GM12878 (cell line): ENCODE results near the gene SLC29A2. TPM values are rescaled to one million over a fixed set of nuclear protein-coding genes. Genes with fewer than 3 reads are reported as not detected.
A peak's percentile ranks its signal among the peaks of the same experiment; 100 is the strongest.

Experiments
- ATAC-seq: fragments of 200-7000 bp; cut with Tn5 transposase; 3 replicates; pipeline ENCODE4 v1.9.1; 2020; ENCODE audit warnings: mild to moderate bottlenecking, moderate library complexity
- BruUV-seq: library from RNA; stranded (reverse); fragments of 400-500 nt; replicated peaks from 2 replicates; lab custom pipeline; 2021; lab: Mats Ljungman, UMichigan
- CTCF ChIA-PET: fragments of 300-600 bp; sonication (Branson Sonifier 250); formaldehyde crosslinking; extraction: SDS; loops from one replicate; lab custom pipeline; 2021; ENCODE audit warnings: inconsistent platforms; lab: Yijun Ruan, JAX
- POLR2A ChIA-PET: fragments of 350-600 bp; formaldehyde crosslinking; extraction: SDS; loops from one replicate; lab custom pipeline; 2021; ENCODE audit warnings: inconsistent platforms; lab: Charles Lee
- RAD21 ChIA-PET: fragments of 300-600 bp; sonication (Branson Sonifier 250); formaldehyde crosslinking; loops from one replicate; lab custom pipeline; 2023; ENCODE audit warnings: antibody characterized with exemption; ENCODE audit not compliant: unreplicated experiment; lab: Charles Lee
- SMC1A ChIA-PET: fragments of 300-600 bp; sonication (Branson Sonifier 250); formaldehyde crosslinking; loops from one replicate; lab custom pipeline; 2023; ENCODE audit not compliant: unreplicated experiment, uncharacterized antibody; lab: Charles Lee
- DNase-seq: peaks from one replicate; pipeline ENCODE4 v3.0.0-alpha.2; 2011; ENCODE audit warnings: low read depth, low spot score
- FAIRE-seq: peaks from 3 replicates; lab custom pipeline; 2011; peaks lifted over from hg19 to GRCh38; lab: Jason Lieb, UNC
- H2AFZ ChIP-seq: 2 replicates; pipeline ENCODE4 v1.6.0; 2011; ENCODE audit warnings: low read depth, low read length, control low read depth; ENCODE audit not compliant: control insufficient read depth
- H3K27ac ChIP-seq: 2 replicates; pipeline ENCODE4 v1.5.1; 2011; ENCODE audit warnings: control low read depth; ENCODE audit not compliant: control insufficient read depth, insufficient read depth
- H3K27me3 ChIP-seq, 2 experiments: replicated peaks in 1 of 2; 2 replicates each; pipeline versions ENCODE4 v1.6.0 to v1.6.1; 2011; ENCODE audit warnings: low read length in 1 of 2; ENCODE audit not compliant: control insufficient read depth in 2 of 2, insufficient read depth in 2 of 2
- H3K36me3 ChIP-seq, 2 experiments: 2 replicates each; pipeline ENCODE4 v1.5.1; 2011; ENCODE audit warnings: low read length in 1 of 2; ENCODE audit not compliant: control insufficient read depth in 2 of 2, insufficient read depth in 2 of 2
- H3K4me1 ChIP-seq: 2 replicates; pipeline ENCODE4 v1.6.1; 2011; ENCODE audit warnings: mild to moderate bottlenecking, low read length, moderate library complexity, mixed read lengths; ENCODE audit not compliant: control insufficient read depth, insufficient read depth
- H3K4me2 ChIP-seq: 2 replicates; pipeline ENCODE4 v1.6.0; 2011; ENCODE audit warnings: control low read depth; ENCODE audit not compliant: control insufficient read depth, insufficient read depth
- H3K4me3 ChIP-seq: fragments of 200-600 bp; sonication (generic); 2 replicates; pipeline ENCODE4 v1.5.1; 2016
- H3K79me2 ChIP-seq: 2 replicates; pipeline ENCODE4 v1.6.0; 2011; ENCODE audit warnings: low read length; ENCODE audit not compliant: control insufficient read depth, insufficient read depth
- H3K9ac ChIP-seq: 2 replicates; pipeline ENCODE4 v1.8.0; 2011; ENCODE audit warnings: low read length, control low read depth, mixed read lengths; ENCODE audit not compliant: control insufficient read depth, insufficient read depth
- H3K9me3 ChIP-seq: replicated peaks from 3 replicates; pipeline ENCODE4 v1.5.1; 2011; ENCODE audit warnings: mild to moderate bottlenecking, low read length; ENCODE audit not compliant: control insufficient read depth, insufficient read depth
- H4K20me1 ChIP-seq: 2 replicates; pipeline ENCODE4 v1.6.0; 2011; ENCODE audit not compliant: control insufficient read depth, insufficient read depth
- ATF7 ChIP-seq: fragments of 450-650 bp; IDR thresholded peaks from 2 replicates; pipeline ENCODE4 v1.6.1; 2016; ENCODE audit warnings: low read depth, mild to moderate bottlenecking
- CHD2 ChIP-seq: IDR thresholded peaks from 2 replicates; pipeline ENCODE4 v1.6.1; 2011; ENCODE audit warnings: low read depth, low read length, improper control_type of control experiment, borderline replicate concordance
- CTCF ChIP-seq, 3 experiments: IDR thresholded peaks in 2 of 3; conservative IDR thresholded peaks in 1 of 3; 2 replicates each; pipeline ENCODE4 v1.5.1; 2011; ENCODE audit warnings: low read depth in 3 of 3, low read length in 3 of 3, mild to moderate bottlenecking in 3 of 3, control low read depth in 2 of 3, moderate library complexity in 2 of 3, inconsistent platforms in 1 of 3, mixed read lengths in 1 of 3; ENCODE audit not compliant: control insufficient read depth in 2 of 3, insufficient read depth in 1 of 3; ENCODE audit errors: extremely low read depth in 1 of 3
- HDAC2 ChIP-seq: fragments of 200-600 bp; sonication (generic); IDR thresholded peaks from 2 replicates; pipeline ENCODE4 v1.6.1; 2017
- MYB ChIP-seq: fragments of 150-350 bp; IDR thresholded peaks from 2 replicates; pipeline ENCODE4 v1.6.1; 2014; ENCODE audit warnings: mild to moderate bottlenecking, low read depth, low read length, borderline replicate concordance
- MYC ChIP-seq: IDR thresholded peaks from 2 replicates; pipeline ENCODE4 v1.6.1; 2011; ENCODE audit warnings: mild to moderate bottlenecking, low read length, moderate library complexity, inconsistent platforms; ENCODE audit not compliant: insufficient read depth, insufficient replicate concordance, insufficient read length, severe bottlenecking
- POLR2A ChIP-seq: IDR thresholded peaks from 2 replicates; pipeline ENCODE4 v1.6.1; 2011; ENCODE audit warnings: low read depth, mild to moderate bottlenecking, low read length
- SMAD1 ChIP-seq: fragments of 450-650 bp; IDR thresholded peaks from 2 replicates; pipeline ENCODE4 v1.6.1; 2018; ENCODE audit warnings: mild to moderate bottlenecking, low read depth; ENCODE audit not compliant: partially characterized antibody
- SPI1 ChIP-seq: IDR thresholded peaks from 2 replicates; pipeline ENCODE4 v1.6.1; 2011; ENCODE audit warnings: low read depth, mild to moderate bottlenecking, low read length, moderate library complexity, borderline replicate concordance; ENCODE audit not compliant: insufficient read depth
- SREBF1 ChIP-seq: IDR thresholded peaks from 2 replicates; pipeline ENCODE4 v1.6.1; 2012; ENCODE audit warnings: mild to moderate bottlenecking, low read length
- SRF ChIP-seq, 2 experiments: IDR thresholded peaks; 2 replicates each; pipeline ENCODE4 v1.6.1; 2011; ENCODE audit warnings: low read depth in 2 of 2, low read length in 2 of 2, mild to moderate bottlenecking in 1 of 2, moderate library complexity in 1 of 2
- SUPT20H ChIP-seq: IDR thresholded peaks from 2 replicates; pipeline ENCODE4 v1.6.1; 2011; ENCODE audit warnings: low read depth, mild to moderate bottlenecking, low read length, moderate library complexity, borderline replicate concordance; ENCODE audit not compliant: control insufficient read depth
- WGBS: methylation state at CpG from one replicate; pipeline ENCODE4 v1.1.6; 2016; ENCODE audit warnings: low lambda C conversion rate; ENCODE audit not compliant: insufficient replicate concordance, insufficient coverage; ENCODE audit errors: missing lambda C conversion rate; 5-methylcytosine and 5-hydroxymethylcytosine counted together
- in situ Hi-C: fragments of 300-500 bp; cut with MboI; formaldehyde crosslinking; loops from 9 replicates; pipeline ENCODE4 v1.14.3; 2018; ENCODE audit warnings: mixed read lengths
- intact Hi-C: fragments of 100-400 bp; cut with micrococcal nuclease; formaldehyde crosslinking; loops from one replicate; pipeline ENCODE4 v1.14.2; 2022; ENCODE audit not compliant: unreplicated experiment
- polyA plus RNA-seq, 11 experiments: library from polyadenylated mRNA; depleted of rRNA in 4 of 11; unstranded in 6 of 11; stranded (reverse) in 5 of 11; fragments of >200 nt; fragmentation: Nextera tagmentation in 4 of 11; fragmentation: Illumina TruSeq in 1 of 11; extraction: Ambion mirVana in 4 of 11; extraction: Trizol in 1 of 11; gene quantifications; 1 replicate in 1 of 11; 2 replicates in 10 of 11; pipeline versions ENCODE4 v1.2.1 to v1.2.3, GENCODE V29; 2011 to 2016; ENCODE audit warnings: inconsistent platforms in 2 of 11, missing spikeins in 2 of 11, low read depth in 1 of 11
- total RNA-seq, 4 experiments: library from RNA; depleted of rRNA in 3 of 4; stranded (reverse); fragments of >200 nt in 3 of 4; fragmentation: Illumina TruSeq in 1 of 4; extraction: Trizol in 1 of 4; gene quantifications; 2 replicates each; pipeline versions ENCODE4 v1.2.1 to v1.2.3, GENCODE V29; 2013 to 2021
- TF ChIP-seq, protein P1 (sequence below): fragments of 450-650 bp; IDR thresholded peaks from 2 replicates; pipeline ENCODE4 v1.6.1; 2017; ENCODE audit warnings: mild to moderate bottlenecking, low read depth, inconsistent platforms; ENCODE audit not compliant: poor library complexity, severe bottlenecking
- TF ChIP-seq, protein P2 (sequence below): IDR thresholded peaks from 2 replicates; pipeline ENCODE4 v1.6.1; 2012; ENCODE audit warnings: mild to moderate bottlenecking, low read depth, low read length

The SLC29A2 gene
- total and polyA plus RNA-seq, 10 of the 15 experiments (the other 5 are each of a cell fraction or from before 2014, with no cell fraction given) = 0.27 to 7.5 (median 2.2) TPM

GRCh38 chr11:66317723-66318599, 53.6 kb downstream of the SLC29A2 start:
- intact Hi-C loops = no loop called here
- Histone ChIP-seq H3K79me2 (no peaks in the 10 kb centered on the region), H3K4me1 (peaks cover 18% of the 10 kb centered on the region), H3K36me3 (no peaks in the 10 kb centered on the region), H2AFZ (peak overlapping the region; percentile 82), H3K27ac (peak overlapping the region; percentile 82), H3K9ac (peak overlapping the region; percentile 50), H3K4me3 (no peak overlapping the region), H4K20me1 (no peaks in the 10 kb centered on the region), H3K9me3 (no peaks in the 10 kb centered on the region; the same call in 2 of the 3 replicates), H3K4me2 (peak overlapping the region; percentile 70), H3K27me3 (no peaks in the 10 kb centered on the region; a peak in 1 of 4 replicates)
- ChIA-PET SMC1A (interaction anchor here (1.2 kb wide), 3 partner anchors 11 to 32 kb away, joined by 3 to 4 read pairs (median 3); no protein-coding TSS in a partner anchor), POLR2A (interaction anchor here (0.9 to 1.6 kb wide), 2 partner anchors 29 to 50 kb away, joined by 3 read pairs; partner anchors contain the start of genes RAB1B and YIF1A), RAD21 (interaction anchor here (0.6 to 0.8 kb wide), 2 partner anchors 68 to 245 kb away, joined by 3 to 5 read pairs; no protein-coding TSS in a partner anchor), CTCF (interaction anchor here (1.0 to 1.9 kb wide), 3 partner anchors 9 to 68 kb away, joined by 3 to 7 read pairs (median 6); partner anchors contain the start of gene YIF1A)
- in situ Hi-C loops = no loop called here
- 18% methylated on average over 16 of the region's 16 CpGs for WGBS
- BruUV-seq = no TSS peak
- ATAC-seq = peak; percentile 81
- peak; percentile 47 for FAIRE-seq
- DNase-seq = no peak
- TF ChIP-seq CHD2 (0 out of 2 replicates have a peak, but pooled peaks have one; percentile 53), SPI1 (peak; percentile 40; the same call in 1 of the 2 replicates), MYC (no peak), ATF7 (no peak), MYB (no peak), POLR2A (no peak), SREBF1 (no peak), CTCF (IDR thresholded peaks at IDR 0.05 in 2 of 3, conservative IDR thresholded peaks at IDR 0.05 in 1 of 3; ENCODE audit: control insufficient read depth in 2 of 3, extremely low read depth in 1 of 3, insufficient read depth in 1 of 3, low read depth in 3 of 3, low read length in 3 of 3) (no peak), SMAD1 (no peak), HDAC2 (no peak), SRF (IDR thresholded peaks at IDR 0.05; ENCODE audit: low read depth in 2 of 2, low read length in 2 of 2) (peak; percentile 95 to 97), SUPT20H (no peak)
- TF ChIP-seq, protein P1, sequence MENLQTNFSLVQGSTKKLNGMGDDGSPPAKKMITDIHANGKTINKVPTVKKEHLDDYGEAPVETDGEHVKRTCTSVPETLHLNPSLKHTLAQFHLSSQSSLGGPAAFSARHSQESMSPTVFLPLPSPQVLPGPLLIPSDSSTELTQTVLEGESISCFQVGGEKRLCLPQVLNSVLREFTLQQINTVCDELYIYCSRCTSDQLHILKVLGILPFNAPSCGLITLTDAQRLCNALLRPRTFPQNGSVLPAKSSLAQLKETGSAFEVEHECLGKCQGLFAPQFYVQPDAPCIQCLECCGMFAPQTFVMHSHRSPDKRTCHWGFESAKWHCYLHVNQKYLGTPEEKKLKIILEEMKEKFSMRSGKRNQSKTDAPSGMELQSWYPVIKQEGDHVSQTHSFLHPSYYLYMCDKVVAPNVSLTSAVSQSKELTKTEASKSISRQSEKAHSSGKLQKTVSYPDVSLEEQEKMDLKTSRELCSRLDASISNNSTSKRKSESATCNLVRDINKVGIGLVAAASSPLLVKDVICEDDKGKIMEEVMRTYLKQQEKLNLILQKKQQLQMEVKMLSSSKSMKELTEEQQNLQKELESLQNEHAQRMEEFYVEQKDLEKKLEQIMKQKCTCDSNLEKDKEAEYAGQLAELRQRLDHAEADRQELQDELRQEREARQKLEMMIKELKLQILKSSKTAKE = no peak
- TF ChIP-seq, protein P2, sequence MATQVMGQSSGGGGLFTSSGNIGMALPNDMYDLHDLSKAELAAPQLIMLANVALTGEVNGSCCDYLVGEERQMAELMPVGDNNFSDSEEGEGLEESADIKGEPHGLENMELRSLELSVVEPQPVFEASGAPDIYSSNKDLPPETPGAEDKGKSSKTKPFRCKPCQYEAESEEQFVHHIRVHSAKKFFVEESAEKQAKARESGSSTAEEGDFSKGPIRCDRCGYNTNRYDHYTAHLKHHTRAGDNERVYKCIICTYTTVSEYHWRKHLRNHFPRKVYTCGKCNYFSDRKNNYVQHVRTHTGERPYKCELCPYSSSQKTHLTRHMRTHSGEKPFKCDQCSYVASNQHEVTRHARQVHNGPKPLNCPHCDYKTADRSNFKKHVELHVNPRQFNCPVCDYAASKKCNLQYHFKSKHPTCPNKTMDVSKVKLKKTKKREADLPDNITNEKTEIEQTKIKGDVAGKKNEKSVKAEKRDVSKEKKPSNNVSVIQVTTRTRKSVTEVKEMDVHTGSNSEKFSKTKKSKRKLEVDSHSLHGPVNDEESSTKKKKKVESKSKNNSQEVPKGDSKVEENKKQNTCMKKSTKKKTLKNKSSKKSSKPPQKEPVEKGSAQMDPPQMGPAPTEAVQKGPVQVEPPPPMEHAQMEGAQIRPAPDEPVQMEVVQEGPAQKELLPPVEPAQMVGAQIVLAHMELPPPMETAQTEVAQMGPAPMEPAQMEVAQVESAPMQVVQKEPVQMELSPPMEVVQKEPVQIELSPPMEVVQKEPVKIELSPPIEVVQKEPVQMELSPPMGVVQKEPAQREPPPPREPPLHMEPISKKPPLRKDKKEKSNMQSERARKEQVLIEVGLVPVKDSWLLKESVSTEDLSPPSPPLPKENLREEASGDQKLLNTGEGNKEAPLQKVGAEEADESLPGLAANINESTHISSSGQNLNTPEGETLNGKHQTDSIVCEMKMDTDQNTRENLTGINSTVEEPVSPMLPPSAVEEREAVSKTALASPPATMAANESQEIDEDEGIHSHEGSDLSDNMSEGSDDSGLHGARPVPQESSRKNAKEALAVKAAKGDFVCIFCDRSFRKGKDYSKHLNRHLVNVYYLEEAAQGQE = no peak
